Measurements from ENCODE around the gene INO80. TPM values are rescaled to one million over a fixed set of nuclear protein-coding genes. Genes with fewer than 3 reads are reported as not detected.

Gene INO80, protein sequence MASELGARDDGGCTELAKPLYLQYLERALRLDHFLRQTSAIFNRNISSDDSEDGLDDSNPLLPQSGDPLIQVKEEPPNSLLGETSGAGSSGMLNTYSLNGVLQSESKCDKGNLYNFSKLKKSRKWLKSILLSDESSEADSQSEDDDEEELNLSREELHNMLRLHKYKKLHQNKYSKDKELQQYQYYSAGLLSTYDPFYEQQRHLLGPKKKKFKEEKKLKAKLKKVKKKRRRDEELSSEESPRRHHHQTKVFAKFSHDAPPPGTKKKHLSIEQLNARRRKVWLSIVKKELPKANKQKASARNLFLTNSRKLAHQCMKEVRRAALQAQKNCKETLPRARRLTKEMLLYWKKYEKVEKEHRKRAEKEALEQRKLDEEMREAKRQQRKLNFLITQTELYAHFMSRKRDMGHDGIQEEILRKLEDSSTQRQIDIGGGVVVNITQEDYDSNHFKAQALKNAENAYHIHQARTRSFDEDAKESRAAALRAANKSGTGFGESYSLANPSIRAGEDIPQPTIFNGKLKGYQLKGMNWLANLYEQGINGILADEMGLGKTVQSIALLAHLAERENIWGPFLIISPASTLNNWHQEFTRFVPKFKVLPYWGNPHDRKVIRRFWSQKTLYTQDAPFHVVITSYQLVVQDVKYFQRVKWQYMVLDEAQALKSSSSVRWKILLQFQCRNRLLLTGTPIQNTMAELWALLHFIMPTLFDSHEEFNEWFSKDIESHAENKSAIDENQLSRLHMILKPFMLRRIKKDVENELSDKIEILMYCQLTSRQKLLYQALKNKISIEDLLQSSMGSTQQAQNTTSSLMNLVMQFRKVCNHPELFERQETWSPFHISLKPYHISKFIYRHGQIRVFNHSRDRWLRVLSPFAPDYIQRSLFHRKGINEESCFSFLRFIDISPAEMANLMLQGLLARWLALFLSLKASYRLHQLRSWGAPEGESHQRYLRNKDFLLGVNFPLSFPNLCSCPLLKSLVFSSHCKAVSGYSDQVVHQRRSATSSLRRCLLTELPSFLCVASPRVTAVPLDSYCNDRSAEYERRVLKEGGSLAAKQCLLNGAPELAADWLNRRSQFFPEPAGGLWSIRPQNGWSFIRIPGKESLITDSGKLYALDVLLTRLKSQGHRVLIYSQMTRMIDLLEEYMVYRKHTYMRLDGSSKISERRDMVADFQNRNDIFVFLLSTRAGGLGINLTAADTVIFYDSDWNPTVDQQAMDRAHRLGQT (N-terminal part only)
- total RNA-seq: 100 to 1,000 TPM in 1 of 4 donors, 10 to 100 TPM in 3; 17.5 to 111 (median 40.1) TPM

DNA sequence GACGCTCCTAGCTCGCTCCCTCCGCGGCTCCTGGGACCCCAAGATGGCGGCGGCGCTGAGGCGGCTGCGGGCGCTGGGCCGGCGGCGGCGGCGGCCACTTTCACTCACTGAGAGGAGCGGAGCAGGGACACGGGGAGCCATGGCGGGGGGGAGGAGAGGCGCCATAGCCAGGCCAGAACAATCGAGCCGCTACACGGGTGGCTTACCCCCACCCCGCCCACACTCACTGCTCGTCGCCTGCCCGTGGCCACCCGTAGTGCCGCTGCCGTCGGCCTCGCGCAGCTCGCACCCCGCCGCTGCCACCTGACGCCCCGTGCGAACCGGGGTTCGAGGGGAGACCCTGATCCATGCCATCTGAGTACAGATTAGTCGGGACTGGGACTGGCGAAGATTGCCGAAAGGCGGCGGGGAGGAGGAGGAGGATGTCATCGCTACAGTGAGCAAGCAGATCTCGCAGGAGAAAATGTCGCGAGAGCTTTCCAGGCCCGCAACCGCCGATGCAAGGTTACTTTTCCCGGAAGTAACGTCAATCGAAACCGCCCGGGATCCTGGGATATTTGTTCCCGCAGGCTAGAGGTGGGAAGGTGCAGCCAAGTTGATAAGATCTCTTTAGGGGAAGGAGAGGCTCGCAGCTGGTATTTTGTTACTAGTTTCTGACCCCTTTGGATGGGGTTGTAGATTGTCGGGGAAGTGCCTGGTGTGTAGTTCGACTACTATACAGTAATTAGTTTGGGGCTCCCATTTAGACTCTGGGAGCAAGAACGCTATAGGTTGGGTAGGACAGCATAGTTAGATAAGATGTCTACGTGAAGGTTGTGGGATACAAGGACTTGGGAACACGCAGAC lies at the start of gene INO80:
TSS of gene INO80 (minus strand) at position 165 of the 846 bp plus-strand sequence. CDS start 19,970 bp downstream, outside the sequence.
- peak; percentile 90 to 93 for TF ChIP-seq POLR2A (IDR thresholded peaks at IDR 0.05)
- TF ChIP-seq, protein P1, sequence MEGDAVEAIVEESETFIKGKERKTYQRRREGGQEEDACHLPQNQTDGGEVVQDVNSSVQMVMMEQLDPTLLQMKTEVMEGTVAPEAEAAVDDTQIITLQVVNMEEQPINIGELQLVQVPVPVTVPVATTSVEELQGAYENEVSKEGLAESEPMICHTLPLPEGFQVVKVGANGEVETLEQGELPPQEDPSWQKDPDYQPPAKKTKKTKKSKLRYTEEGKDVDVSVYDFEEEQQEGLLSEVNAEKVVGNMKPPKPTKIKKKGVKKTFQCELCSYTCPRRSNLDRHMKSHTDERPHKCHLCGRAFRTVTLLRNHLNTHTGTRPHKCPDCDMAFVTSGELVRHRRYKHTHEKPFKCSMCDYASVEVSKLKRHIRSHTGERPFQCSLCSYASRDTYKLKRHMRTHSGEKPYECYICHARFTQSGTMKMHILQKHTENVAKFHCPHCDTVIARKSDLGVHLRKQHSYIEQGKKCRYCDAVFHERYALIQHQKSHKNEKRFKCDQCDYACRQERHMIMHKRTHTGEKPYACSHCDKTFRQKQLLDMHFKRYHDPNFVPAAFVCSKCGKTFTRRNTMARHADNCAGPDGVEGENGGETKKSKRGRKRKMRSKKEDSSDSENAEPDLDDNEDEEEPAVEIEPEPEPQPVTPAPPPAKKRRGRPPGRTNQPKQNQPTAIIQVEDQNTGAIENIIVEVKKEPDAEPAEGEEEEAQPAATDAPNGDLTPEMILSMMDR (IDR thresholded peaks at IDR 0.05): peak in 1 of 6 experiments; percentile 11
- peaks cover 0 to 15% (median 0%) of the 10 kb centered on the region in 4 donors for H3K4me1 ChIP-seq
- DNase-seq: peak; percentile 96 to 99 (median 97)
- H3K4me3 ChIP-seq: peak within 1 kb of the TSS; percentile 73 to 99 (median 91)
- H3K27ac ChIP-seq: peak within 1 kb of the TSS; percentile 98 to 100 (median 99)
- H3K27me3 ChIP-seq: no peaks in the 10 kb centered on the region
- H3K36me3 ChIP-seq: peaks cover 0 to under 1% (median 0%) of the 10 kb centered on the region in 3 donors
- H3K9me3 ChIP-seq: no peaks in the 10 kb centered on the region

GRCh38 chr15:41161736-41162135 lies 45.7 kb upstream of the INO80 start:
- no peaks in the 10 kb centered on the region for H3K27me3 ChIP-seq
- TF ChIP-seq POLR2A (IDR thresholded peaks at IDR 0.05): no peak
- TF ChIP-seq, protein P1 (IDR thresholded peaks at IDR 0.05): no peak
- no peaks in the 10 kb centered on the region for H3K4me1 ChIP-seq
- no peak for DNase-seq
- H3K27ac ChIP-seq: no peak overlapping the region
- H3K9me3 ChIP-seq: no peaks in the 10 kb centered on the region
- no peak overlapping the region for H3K4me3 ChIP-seq
- no peaks in the 10 kb centered on the region for H3K36me3 ChIP-seq

DNA sequence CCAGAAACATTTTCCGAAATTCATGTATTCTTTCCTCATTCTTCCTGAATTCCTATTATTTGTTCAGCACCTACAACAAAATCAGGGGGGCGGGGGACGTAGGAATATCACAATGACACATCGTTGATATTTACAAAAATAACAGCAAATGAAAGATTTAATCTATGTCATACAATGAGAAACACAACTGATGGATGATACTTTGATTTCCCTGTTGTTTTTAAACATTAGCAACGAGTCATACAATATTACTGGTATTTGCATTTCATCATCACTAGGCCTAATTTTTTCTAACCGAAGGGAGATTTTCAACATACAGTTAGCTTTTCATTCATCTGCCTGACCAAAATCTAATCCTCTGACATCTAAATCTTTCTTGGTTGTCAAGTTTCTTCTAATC lies 45.3 kb upstream of the INO80 start:
- H3K36me3 ChIP-seq: no peaks in the 10 kb centered on the region
- H3K4me3 ChIP-seq: no peak overlapping the region
- TF ChIP-seq POLR2A (IDR thresholded peaks at IDR 0.05): no peak
- TF ChIP-seq, protein P1 (IDR thresholded peaks at IDR 0.05): no peak
- H3K27ac ChIP-seq: no peak overlapping the region
- no peaks in the 10 kb centered on the region for H3K9me3 ChIP-seq
- no peaks in the 10 kb centered on the region for H3K4me1 ChIP-seq
- no peak for DNase-seq
- H3K27me3 ChIP-seq: no peaks in the 10 kb centered on the region

DNA sequence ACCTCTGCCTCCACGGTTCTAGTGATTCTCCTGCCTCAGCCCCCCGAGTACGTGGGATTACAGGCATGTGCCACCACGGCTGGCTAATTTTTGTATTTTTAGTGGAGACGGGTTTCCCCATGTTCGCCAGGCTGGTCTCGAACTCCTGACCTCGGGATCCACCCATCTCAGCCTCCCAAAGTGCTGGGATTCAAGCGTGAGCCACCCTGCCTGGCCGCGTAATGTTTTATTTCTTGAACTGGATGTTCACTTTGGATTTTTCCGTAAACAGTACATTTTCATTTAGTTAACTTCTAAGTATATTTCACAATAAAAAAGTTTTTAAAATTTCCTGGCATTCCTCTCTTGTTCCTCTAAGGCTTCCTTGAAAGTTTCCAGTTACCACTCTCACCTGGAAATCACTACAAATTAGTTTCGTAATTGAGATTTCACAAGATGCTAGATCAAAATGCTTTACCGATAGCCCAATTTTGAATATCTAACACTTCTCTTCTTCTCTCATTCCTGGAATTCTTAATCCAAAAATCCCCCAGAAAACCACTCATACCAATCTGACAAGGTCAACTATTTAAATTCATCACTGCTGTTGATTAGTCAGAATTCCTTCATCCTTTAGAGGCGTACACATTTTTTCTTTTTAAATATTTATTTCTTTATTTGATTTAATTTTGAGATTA lies 44.7 kb upstream of the INO80 start:
- Histone ChIP-seq H3K36me3 (no peaks in the 10 kb centered on the region), H3K4me3 (no peak overlapping the region), H3K27me3 (no peaks in the 10 kb centered on the region), H3K27ac (no peak overlapping the region), H3K4me1 (no peaks in the 10 kb centered on the region), H3K9me3 (no peaks in the 10 kb centered on the region)
- no peak for DNase-seq
- no peak for TF ChIP-seq POLR2A (IDR thresholded peaks at IDR 0.05)
- TF ChIP-seq, protein P1 (IDR thresholded peaks at IDR 0.05): no peak
